Right atrium auricular region (tissue), 2 donors: ENCODE measurements around the gene SLAIN1. TPM values are rescaled to one million over a fixed set of nuclear protein-coding genes. Genes with fewer than 3 reads are reported as not detected.

ENCODE experiments used
- DNase-seq: peaks from one replicate; pipeline ENCODE4 v3.0.0-alpha.2; 2019; ENCODE audit warnings: low spot score
- H3K27ac ChIP-seq, 2 donors: fragments of 200-600 bp; sonication (generic); 1 replicate in 1 of 2; 2 replicates in 1 of 2; pipeline ENCODE4 v1.5.1; 2016 to 2019
- H3K27me3 ChIP-seq, 2 donors: fragments of 200-600 bp; sonication (generic); one replicate each; pipeline versions ENCODE4 v1.5.1 to v1.6.0; 2017 to 2019
- H3K36me3 ChIP-seq: fragments of 200-600 bp; sonication (generic); one replicate; pipeline ENCODE4 v1.5.1; 2016
- H3K4me1 ChIP-seq, 2 donors: fragments of 200-600 bp; sonication (generic); one replicate each; pipeline versions ENCODE4 v1.5.1 to v1.6.0; 2017 to 2019
- H3K4me3 ChIP-seq, 2 donors: fragments of 200-600 bp; sonication (generic); 1 replicate in 1 of 2; 2 replicates in 1 of 2; pipeline ENCODE4 v1.5.1; 2017 to 2019; ENCODE audit warnings: mild to moderate bottlenecking in 1 of 2, moderate library complexity in 1 of 2
- H3K9me3 ChIP-seq, 2 donors: fragments of 200-600 bp; sonication (generic); one replicate each; pipeline ENCODE4 v1.5.1; 2019
- CTCF ChIP-seq, 2 donors: fragments of 200-600 bp; sonication (generic); IDR thresholded peaks; one replicate each; pipeline ENCODE4 v1.5.1; 2019; ENCODE audit warnings: antibody characterized with exemption in 2 of 2
- total RNA-seq, 2 donors: library from RNA; depleted of rRNA; stranded (reverse); fragments of >200 nt; gene quantifications; one replicate each; pipeline ENCODE4 v1.1.0, GENCODE V29; 2016

Gene SLAIN1
- total RNA-seq, 2 donors from 2014 or later = 14.9 to 21.9 TPM

- Histone ChIP-seq H3K27me3 (no peaks in the 10 kb centered on the region), H3K4me1 (peaks cover 0 to 12% of the 10 kb centered on the region in 2 donors), H3K27ac (no peak overlapping the region), H3K36me3 (no peaks in the 10 kb centered on the region), H3K4me3 (no peak overlapping the region), H3K9me3 (no peaks in the 10 kb centered on the region)
- no peak for DNase-seq
- no peak for TF ChIP-seq CTCF (IDR thresholded peaks at IDR 0.05)
Observed at GRCh38 chr13:77728265-77729125, 31.0 kb downstream of the SLAIN1 start.

GRCh38 chr13:77729502-77730221 is 32.2 kb downstream of the SLAIN1 start:
- peaks cover 0 to 12% of the 10 kb centered on the region in 2 donors for H3K4me1 ChIP-seq
- no peak overlapping the region for H3K4me3 ChIP-seq
- H3K27ac ChIP-seq = no peak overlapping the region
- no peak for TF ChIP-seq CTCF (IDR thresholded peaks at IDR 0.05)
- no peaks in the 10 kb centered on the region for H3K36me3 ChIP-seq
- no peaks in the 10 kb centered on the region for H3K27me3 ChIP-seq
- H3K9me3 ChIP-seq = no peaks in the 10 kb centered on the region
- DNase-seq = no peak

- Histone ChIP-seq H3K4me3 (no peak overlapping the region), H3K4me1 (peaks cover 0 to 12% of the 10 kb centered on the region in 2 donors), H3K9me3 (no peaks in the 10 kb centered on the region), H3K27me3 (no peaks in the 10 kb centered on the region), H3K36me3 (no peaks in the 10 kb centered on the region), H3K27ac (no peak overlapping the region)
- DNase-seq = no peak
- no peak for TF ChIP-seq CTCF (IDR thresholded peaks at IDR 0.05)
Observed at GRCh38 chr13:77730572-77730971, 33.1 kb downstream of the SLAIN1 start.

GRCh38 chr13:77732287-77732686 is 34.8 kb downstream of the SLAIN1 start:
- Histone ChIP-seq H3K4me3 (no peak overlapping the region), H3K27me3 (no peaks in the 10 kb centered on the region), H3K27ac (no peak overlapping the region), H3K9me3 (no peaks in the 10 kb centered on the region), H3K4me1 (peaks cover 0 to 12% of the 10 kb centered on the region in 2 donors), H3K36me3 (no peaks in the 10 kb centered on the region)
- no peak for TF ChIP-seq CTCF (IDR thresholded peaks at IDR 0.05)
- DNase-seq = no peak

- no peak for DNase-seq
Observed at GRCh38 chr13:77733674-77734073, 36.2 kb downstream of the SLAIN1 start.

More at GRCh38 chr13:77733674-77734073, 36.2 kb downstream of the SLAIN1 start:
- Histone ChIP-seq H3K9me3 (no peaks in the 10 kb centered on the region), H3K4me1 (peaks cover 0 to 5% of the 10 kb centered on the region in 2 donors), H3K4me3 (no peak overlapping the region), H3K27ac (no peak overlapping the region), H3K27me3 (no peaks in the 10 kb centered on the region), H3K36me3 (no peaks in the 10 kb centered on the region)
- TF ChIP-seq CTCF (IDR thresholded peaks at IDR 0.05) = no peak
